ENCODE measurements around the gene MRPL58.

- TF ChIP-seq CTCF (IDR thresholded peaks at IDR 0.05): no peak
- peak; percentile 14 to 24 for TF ChIP-seq POLR2A (IDR thresholded peaks at IDR 0.05)
Observed at GRCh38 chr17:75031972-75032719, 19.7 kb downstream of the MRPL58 start.
